Upper lobe of left lung (tissue), 6 donors: ENCODE measurements around the gene KCNG2. TPM values are rescaled to one million over a fixed set of nuclear protein-coding genes. Genes with fewer than 3 reads are reported as not detected.

Experiments used
- ATAC-seq, 2 donors: fragments of 200-7000 bp; cut with Tn5 transposase; one replicate each; pipeline ENCODE4 v1.9.1; 2022; ENCODE audit warnings: mild to moderate bottlenecking in 2 of 2, moderate library complexity in 2 of 2; ENCODE audit not compliant: low FRiP score in 2 of 2
- DNase-seq, 2 donors: peaks; one replicate each; pipeline ENCODE4 v3.0.0-alpha.2; 2019 to 2020
- H3K27ac ChIP-seq, 4 donors: fragments of 200-600 bp; sonication (generic); one replicate each; pipeline ENCODE4 v1.5.1; 2016 to 2019
- H3K27me3 ChIP-seq, 4 donors: fragments of 200-600 bp; sonication (generic); one replicate each; pipeline ENCODE4 v1.5.1; 2017 to 2019
- H3K36me3 ChIP-seq, 4 donors: fragments of 200-600 bp; sonication (generic); one replicate each; pipeline ENCODE4 v1.5.1; 2016 to 2019
- H3K4me1 ChIP-seq, 4 donors: fragments of 200-600 bp; sonication (generic); one replicate each; pipeline ENCODE4 v1.5.1; 2018 to 2019
- H3K4me3 ChIP-seq, 4 donors: fragments of 200-600 bp; sonication (generic); one replicate each; pipeline ENCODE4 v1.5.1; 2017 to 2019; ENCODE audit warnings: mild to moderate bottlenecking in 2 of 4, moderate library complexity in 1 of 4
- H3K9me3 ChIP-seq, 4 donors: fragments of 200-600 bp; sonication (generic); one replicate each; pipeline ENCODE4 v1.5.1; 2018 to 2019
- EP300 ChIP-seq, 4 donors: sonication (generic); formaldehyde crosslinking; IDR thresholded peaks; one replicate each; pipeline ENCODE4 v1.5.1; 2017; ENCODE audit warnings: antibody characterized with exemption in 4 of 4, control low read depth in 2 of 4
- POLR2A ChIP-seq, 4 donors: fragments of 450-650 bp; IDR thresholded peaks; one replicate each; pipeline ENCODE4 v1.5.1; 2016 to 2017; ENCODE audit warnings: antibody characterized with exemption in 4 of 4, mild to moderate bottlenecking in 2 of 4
- POLR2AphosphoS5 ChIP-seq, 2 donors: sonication (generic); formaldehyde crosslinking; IDR thresholded peaks; one replicate each; pipeline ENCODE4 v1.5.1; 2017; ENCODE audit warnings: antibody characterized with exemption in 2 of 2
- WGBS, 2 donors: methylation state at CpG; one replicate each; pipeline ENCODE4 v1.1.5; 2017 to 2018; 5-methylcytosine and 5-hydroxymethylcytosine counted together
- total RNA-seq, 6 donors: library from RNA; depleted of rRNA in 4 of 6; stranded (reverse); fragments of >200 nt in 4 of 6; gene quantifications; one replicate each; pipeline versions ENCODE4 v1.1.0 to v1.2.1, GENCODE V29; 2016 to 2021
- TF ChIP-seq, protein P1 (sequence below), 6 experiments: fragments of 450-650 bp in 4 of 6; fragments of 200-600 bp in 2 of 6; sonication (generic) in 2 of 6; IDR thresholded peaks; one replicate each; pipeline ENCODE4 v1.5.1; 2016 to 2019; ENCODE audit warnings: antibody characterized with exemption in 6 of 6
- donor health status: DM: no; HTN: no; CAD: no; lungs with moderate emphysema.
- donor health status: DM: no; HTN: yes; CAD: no; lungs with severe emphysema.

Gene KCNG2
- total RNA-seq, 6 donors from 2014 or later: 0.49 to 1.1 (median 0.73) TPM; not detected in 2

GRCh38 chr18:79788734-79789085 is 9.0 kb upstream of the KCNG2 start:
- WGBS, 2 donors: 64 to 65% methylated on average over 11 to 14 of the region's 27 CpGs
- Histone ChIP-seq H3K27me3 (peaks cover 0 to 18% (median 13%) of the 10 kb centered on the region in 4 donors), H3K4me3 (no peak overlapping the region), H3K4me1 (peaks cover 16 to 36% (median 21%) of the 10 kb centered on the region in 4 donors), H3K36me3 (no peaks in the 10 kb centered on the region), H3K27ac (no peak overlapping the region), H3K9me3 (no peaks in the 10 kb centered on the region)
- TF ChIP-seq POLR2A (IDR thresholded peaks at IDR 0.05) (no peak), POLR2AphosphoS5 (IDR thresholded peaks at IDR 0.05) (no peak), EP300 (IDR thresholded peaks at IDR 0.05) (no peak)
- TF ChIP-seq, protein P1, sequence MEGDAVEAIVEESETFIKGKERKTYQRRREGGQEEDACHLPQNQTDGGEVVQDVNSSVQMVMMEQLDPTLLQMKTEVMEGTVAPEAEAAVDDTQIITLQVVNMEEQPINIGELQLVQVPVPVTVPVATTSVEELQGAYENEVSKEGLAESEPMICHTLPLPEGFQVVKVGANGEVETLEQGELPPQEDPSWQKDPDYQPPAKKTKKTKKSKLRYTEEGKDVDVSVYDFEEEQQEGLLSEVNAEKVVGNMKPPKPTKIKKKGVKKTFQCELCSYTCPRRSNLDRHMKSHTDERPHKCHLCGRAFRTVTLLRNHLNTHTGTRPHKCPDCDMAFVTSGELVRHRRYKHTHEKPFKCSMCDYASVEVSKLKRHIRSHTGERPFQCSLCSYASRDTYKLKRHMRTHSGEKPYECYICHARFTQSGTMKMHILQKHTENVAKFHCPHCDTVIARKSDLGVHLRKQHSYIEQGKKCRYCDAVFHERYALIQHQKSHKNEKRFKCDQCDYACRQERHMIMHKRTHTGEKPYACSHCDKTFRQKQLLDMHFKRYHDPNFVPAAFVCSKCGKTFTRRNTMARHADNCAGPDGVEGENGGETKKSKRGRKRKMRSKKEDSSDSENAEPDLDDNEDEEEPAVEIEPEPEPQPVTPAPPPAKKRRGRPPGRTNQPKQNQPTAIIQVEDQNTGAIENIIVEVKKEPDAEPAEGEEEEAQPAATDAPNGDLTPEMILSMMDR (IDR thresholded peaks at IDR 0.05): no peak
- ATAC-seq (no peak), DNase-seq (peak; percentile 18 to 83)

- WGBS, 2 donors: 92 to 95% methylated on average over 41 to 45 of the region's 54 CpGs
- no peak for TF ChIP-seq EP300 (IDR thresholded peaks at IDR 0.05)
- TF ChIP-seq, protein P1 (IDR thresholded peaks at IDR 0.05): no peak
- no peak for TF ChIP-seq POLR2A (IDR thresholded peaks at IDR 0.05)
- no peak for TF ChIP-seq POLR2AphosphoS5 (IDR thresholded peaks at IDR 0.05)
Observed at GRCh38 chr18:79789091-79789891, 8.4 kb upstream of the KCNG2 start.

GRCh38 chr18:79789901-79790890 is 7.5 kb upstream of the KCNG2 start:
- Histone ChIP-seq H3K36me3 (no peaks in the 10 kb centered on the region), H3K4me1 (peaks cover 16 to 36% (median 21%) of the 10 kb centered on the region in 4 donors), H3K27me3 (peaks cover 0 to 18% (median 12%) of the 10 kb centered on the region in 4 donors), H3K27ac (peak overlapping the region in 3 of 4 donors; percentile 65 to 74 (median 68)), H3K9me3 (no peaks in the 10 kb centered on the region), H3K4me3 (no peak overlapping the region)
- WGBS, 2 donors: 76 to 78% methylated on average over 45 to 46 of the region's 46 CpGs
- DNase-seq: peak; percentile 20 to 68
- no peak for ATAC-seq
- TF ChIP-seq, protein P1 (IDR thresholded peaks at IDR 0.05): no peak
- TF ChIP-seq POLR2AphosphoS5 (IDR thresholded peaks at IDR 0.05) (no peak), EP300 (IDR thresholded peaks at IDR 0.05) (no peak)

More at GRCh38 chr18:79789091-79789891, 8.4 kb upstream of the KCNG2 start:
- Histone ChIP-seq H3K27me3 (peaks cover 0 to 18% (median 13%) of the 10 kb centered on the region in 4 donors), H3K4me3 (no peak overlapping the region), H3K36me3 (no peaks in the 10 kb centered on the region), H3K9me3 (no peaks in the 10 kb centered on the region), H3K27ac (no peak overlapping the region), H3K4me1 (peaks cover 16 to 36% (median 21%) of the 10 kb centered on the region in 4 donors)
- ATAC-seq (no peak), DNase-seq (peak; percentile 14 to 77)

DNA sequence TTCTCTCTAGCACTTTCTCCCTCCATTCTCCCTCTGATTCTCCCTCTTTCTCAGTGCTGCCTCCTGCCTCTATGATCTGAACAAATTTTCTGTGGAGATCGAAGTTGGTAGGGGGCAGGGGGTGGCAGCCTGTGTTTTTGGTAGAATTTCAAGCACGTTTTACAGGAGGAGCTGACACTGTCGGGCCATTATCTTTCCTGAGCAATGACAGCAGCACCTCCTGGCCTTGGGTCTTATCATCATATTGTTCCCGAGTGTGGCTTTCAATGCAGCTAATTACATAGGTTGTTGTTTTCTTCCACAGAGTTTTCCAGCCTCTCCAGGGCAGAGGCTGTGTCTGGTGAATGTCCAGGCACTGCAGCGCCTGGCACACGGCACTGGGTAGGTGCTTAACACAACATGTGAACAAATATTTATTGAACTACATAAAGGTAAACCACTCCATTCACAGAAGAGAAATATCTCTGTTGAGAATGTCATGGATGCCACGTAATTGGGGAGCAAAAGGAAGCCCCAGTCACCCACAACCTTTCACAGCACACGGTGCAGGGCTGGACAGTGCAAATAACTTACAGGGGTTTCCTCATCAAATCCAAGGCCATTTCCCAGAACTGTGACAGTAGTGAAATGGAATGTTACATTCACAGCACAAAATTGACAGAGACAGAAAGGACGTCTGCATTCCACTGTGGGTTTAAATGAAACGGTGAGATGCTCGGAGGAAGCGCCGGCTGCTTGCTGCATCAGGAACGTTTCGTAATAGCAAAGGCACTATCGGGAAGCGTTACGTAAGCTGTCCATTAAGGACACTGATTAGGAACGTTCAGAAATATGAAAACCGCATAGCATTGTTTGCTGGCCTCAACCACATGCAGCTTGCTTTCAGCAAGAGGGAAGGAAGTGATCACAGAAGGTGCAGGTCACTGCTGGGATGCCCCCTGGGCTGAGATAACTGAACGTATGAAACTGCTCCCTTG is 6.5 kb upstream of the KCNG2 start:
- WGBS, 2 donors: 11 to 15% methylated on average over 21 of the region's 21 CpGs
- Histone ChIP-seq H3K36me3 (no peaks in the 10 kb centered on the region), H3K9me3 (no peaks in the 10 kb centered on the region), H3K4me3 (no peak overlapping the region), H3K27ac (peak overlapping the region; percentile 65 to 84 (median 76)), H3K27me3 (peaks cover 0 to 18% (median 12%) of the 10 kb centered on the region in 4 donors), H3K4me1 (peaks cover 16 to 36% (median 21%) of the 10 kb centered on the region in 4 donors)
- peak; percentile 84 for ATAC-seq
- TF ChIP-seq POLR2AphosphoS5 (IDR thresholded peaks at IDR 0.05): peak; percentile 86 to 98
- peak in 3 of 4 donors; percentile 86 to 89 (median 89) for TF ChIP-seq EP300 (IDR thresholded peaks at IDR 0.05)
- no peak for TF ChIP-seq POLR2A (IDR thresholded peaks at IDR 0.05)
- TF ChIP-seq, protein P1 (IDR thresholded peaks at IDR 0.05): no peak
- DNase-seq: peak in 1 of 2 donors; percentile 81
